CD4-positive, alpha-beta T cell (primary cell): ENCODE data around the gene SASH1. TPM values are rescaled to one million over a fixed set of nuclear protein-coding genes. Genes with fewer than 3 reads are reported as not detected.

Experiments used
- ATAC-seq: fragments of 200-7000 bp; cut with Tn5 transposase; one replicate; pipeline ENCODE4 v1.10.0; 2022; ENCODE audit warnings: mild to moderate bottlenecking; ENCODE audit not compliant: poor library complexity
- CTCF ChIA-PET: fragments of 350-600 bp; sonication (Branson Sonifier 250); formaldehyde crosslinking; loops from one replicate; lab custom pipeline; 2021; ENCODE audit warnings: antibody characterized with exemption, inconsistent platforms; lab: Charles Lee
- POLR2A ChIA-PET: fragments of 350-600 bp; sonication (Branson Sonifier 250); formaldehyde crosslinking; loops from one replicate; lab custom pipeline; 2021; ENCODE audit warnings: antibody characterized with exemption, inconsistent platforms; lab: Charles Lee
- DNase-seq, 14 experiments: peaks; one replicate each; pipeline ENCODE4 v3.0.0-alpha.2; 2013 to 2020; ENCODE audit warnings: mixed read lengths in 2 of 14
- H3K27ac ChIP-seq, 2 donors: one replicate each; pipeline versions ENCODE4 v1.5.1 to v1.7.0; 2013; ENCODE audit warnings: low read length in 2 of 2, low read depth in 1 of 2, mild to moderate bottlenecking in 1 of 2
- H3K27me3 ChIP-seq, 2 experiments: 1 replicate in 1 of 2; 2 replicates in 1 of 2; pipeline versions ENCODE4 v1.6.1 to v1.7.0; 2013; ENCODE audit warnings: low read length in 2 of 2, control low read depth in 1 of 2, mild to moderate bottlenecking in 1 of 2, moderate library complexity in 1 of 2; ENCODE audit not compliant: insufficient read depth in 2 of 2, control insufficient read depth in 1 of 2
- H3K36me3 ChIP-seq: one replicate; pipeline ENCODE4 v1.6.1; 2013; ENCODE audit warnings: low read length, control low read depth; ENCODE audit not compliant: insufficient read depth
- H3K4me1 ChIP-seq: one replicate; pipeline ENCODE4 v1.6.1; 2013; ENCODE audit warnings: low read length, control low read depth; ENCODE audit not compliant: insufficient read depth
- H3K4me3 ChIP-seq: one replicate; pipeline ENCODE4 v1.5.1; 2013; ENCODE audit warnings: mild to moderate bottlenecking, low read length, moderate library complexity
- H3K9me3 ChIP-seq, 2 experiments: 1 replicate in 1 of 2; 2 replicates in 1 of 2; pipeline versions ENCODE4 v1.6.1 to v1.7.0; 2013; ENCODE audit warnings: low read length in 2 of 2, mild to moderate bottlenecking in 2 of 2, control low read depth in 1 of 2, moderate library complexity in 1 of 2; ENCODE audit not compliant: control insufficient read depth in 1 of 2, insufficient read depth in 1 of 2
- H3K27ac Mint-ChIP-seq: one replicate; pipeline ENCODE4 v1.8.0; 2020; ENCODE audit warnings: mixed read lengths
- H3K27me3 Mint-ChIP-seq: one replicate; pipeline ENCODE4 v1.8.0; 2021; ENCODE audit warnings: mixed read lengths
- H3K36me3 Mint-ChIP-seq: one replicate; pipeline ENCODE4 v1.8.0; 2021; ENCODE audit warnings: low read depth, mixed read lengths
- H3K4me1 Mint-ChIP-seq: one replicate; pipeline ENCODE4 v1.8.0; 2021; ENCODE audit warnings: low read depth, mixed read lengths
- H3K4me3 Mint-ChIP-seq: one replicate; pipeline ENCODE4 v1.8.0; 2020; ENCODE audit warnings: mild to moderate bottlenecking, mixed read lengths
- H3K9me3 Mint-ChIP-seq: one replicate; pipeline ENCODE4 v1.8.0; 2020; ENCODE audit warnings: mixed read lengths
- intact Hi-C, 2 experiments: fragments of 100-400 bp; cut with DNase I in 1 of 2; cut with micrococcal nuclease in 1 of 2; formaldehyde crosslinking; loops; one replicate each; pipeline versions ENCODE4 v1.15.1 to v1.9.0; 2023 to 2025; cut with DNase I, micrococcal nuclease
- total RNA-seq, 174 experiments: library from RNA in 2 of 174; stranded (reverse) in 2 of 174; gene quantifications; one replicate each; pipeline ENCODE4 v1.2.3 and lab custom pipeline; 2021 to 2026
- TF ChIP-seq, protein P1 (sequence below): fragments of 200-600 bp; IDR thresholded peaks from one replicate; pipeline ENCODE4 v1.8.0; 2022; ENCODE audit warnings: antibody characterized with exemption, mild to moderate bottlenecking

The SASH1 gene
- total RNA-seq, 2 experiments from 2014 or later = 0.58 to 0.75 TPM

DNA sequence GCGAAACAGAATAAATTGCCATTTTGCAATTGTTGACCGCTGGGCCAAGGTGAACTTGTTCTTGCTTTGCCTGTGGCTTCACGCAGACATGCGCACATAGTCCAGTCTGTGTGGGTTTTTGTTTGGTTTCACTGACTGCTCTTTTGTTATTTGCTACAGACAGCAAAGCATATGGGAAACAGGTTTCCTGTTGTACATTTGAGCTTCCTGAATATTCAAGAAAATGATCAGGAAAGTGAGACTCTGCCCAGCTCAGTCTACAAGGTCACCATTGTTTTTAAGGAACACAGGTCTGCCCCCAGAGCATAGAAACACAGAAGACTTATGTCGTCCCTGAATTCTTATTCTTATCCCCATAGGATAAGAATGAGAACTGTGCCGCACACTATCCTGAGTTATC is 55.6 kb downstream of the SASH1 start:
- H3K27me3 ChIP-seq = peaks cover 0 to 5% of the 10 kb centered on the region in 2 experiments
- Mint-ChIP-seq H3K27me3 (peaks cover 18% of the 10 kb centered on the region), H3K4me1 (no peaks in the 10 kb centered on the region), H3K27ac (no peak overlapping the region), H3K4me3 (no peak overlapping the region), H3K36me3 (no peaks in the 10 kb centered on the region), H3K9me3 (no peaks in the 10 kb centered on the region)
- H3K27ac ChIP-seq = no peak overlapping the region
- DNase-seq (no peak), ATAC-seq (no peak)
- no peaks in the 10 kb centered on the region for H3K4me1 ChIP-seq
- ChIA-PET CTCF (no interaction called here), POLR2A (no interaction called here)
- intact Hi-C loops = no loop called here
- no peaks in the 10 kb centered on the region for H3K9me3 ChIP-seq
- H3K4me3 ChIP-seq = no peak overlapping the region
- no peaks in the 10 kb centered on the region for H3K36me3 ChIP-seq
- TF ChIP-seq, protein P1, sequence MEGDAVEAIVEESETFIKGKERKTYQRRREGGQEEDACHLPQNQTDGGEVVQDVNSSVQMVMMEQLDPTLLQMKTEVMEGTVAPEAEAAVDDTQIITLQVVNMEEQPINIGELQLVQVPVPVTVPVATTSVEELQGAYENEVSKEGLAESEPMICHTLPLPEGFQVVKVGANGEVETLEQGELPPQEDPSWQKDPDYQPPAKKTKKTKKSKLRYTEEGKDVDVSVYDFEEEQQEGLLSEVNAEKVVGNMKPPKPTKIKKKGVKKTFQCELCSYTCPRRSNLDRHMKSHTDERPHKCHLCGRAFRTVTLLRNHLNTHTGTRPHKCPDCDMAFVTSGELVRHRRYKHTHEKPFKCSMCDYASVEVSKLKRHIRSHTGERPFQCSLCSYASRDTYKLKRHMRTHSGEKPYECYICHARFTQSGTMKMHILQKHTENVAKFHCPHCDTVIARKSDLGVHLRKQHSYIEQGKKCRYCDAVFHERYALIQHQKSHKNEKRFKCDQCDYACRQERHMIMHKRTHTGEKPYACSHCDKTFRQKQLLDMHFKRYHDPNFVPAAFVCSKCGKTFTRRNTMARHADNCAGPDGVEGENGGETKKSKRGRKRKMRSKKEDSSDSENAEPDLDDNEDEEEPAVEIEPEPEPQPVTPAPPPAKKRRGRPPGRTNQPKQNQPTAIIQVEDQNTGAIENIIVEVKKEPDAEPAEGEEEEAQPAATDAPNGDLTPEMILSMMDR = no peak

DNA sequence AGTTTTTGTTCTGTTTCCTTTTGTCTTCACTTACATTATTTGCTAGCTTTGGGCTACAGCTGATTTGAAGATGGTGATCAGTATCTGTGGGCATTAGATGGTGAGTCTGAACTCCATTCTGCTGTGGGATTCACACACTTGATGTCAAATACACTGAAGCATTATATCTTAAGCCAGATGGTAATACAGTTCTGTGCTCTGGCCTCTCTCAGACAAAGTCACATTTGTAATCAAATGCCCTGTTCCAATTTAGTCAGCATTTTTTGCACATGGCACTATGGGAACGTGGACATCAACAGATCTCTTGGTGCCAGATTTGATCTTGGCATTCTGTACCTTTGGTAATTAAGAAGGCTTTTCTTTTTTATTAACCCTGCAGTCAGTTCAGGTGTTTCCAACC is 56.0 kb downstream of the SASH1 start:
- DNase-seq (no peak), ATAC-seq (no peak)
- Histone ChIP-seq H3K27me3 (peaks cover 0 to 5% of the 10 kb centered on the region in 2 experiments), H3K9me3 (no peaks in the 10 kb centered on the region), H3K4me1 (no peaks in the 10 kb centered on the region), H3K4me3 (no peak overlapping the region), H3K27ac (no peak overlapping the region), H3K36me3 (no peaks in the 10 kb centered on the region)
- Mint-ChIP-seq H3K4me3 (no peak overlapping the region), H3K36me3 (no peaks in the 10 kb centered on the region), H3K27ac (no peak overlapping the region), H3K4me1 (no peaks in the 10 kb centered on the region), H3K27me3 (peaks cover 18% of the 10 kb centered on the region), H3K9me3 (no peaks in the 10 kb centered on the region)
- ChIA-PET CTCF (no interaction called here), POLR2A (no interaction called here)
- intact Hi-C loops = no loop called here
- TF ChIP-seq, protein P1 = no peak

DNA sequence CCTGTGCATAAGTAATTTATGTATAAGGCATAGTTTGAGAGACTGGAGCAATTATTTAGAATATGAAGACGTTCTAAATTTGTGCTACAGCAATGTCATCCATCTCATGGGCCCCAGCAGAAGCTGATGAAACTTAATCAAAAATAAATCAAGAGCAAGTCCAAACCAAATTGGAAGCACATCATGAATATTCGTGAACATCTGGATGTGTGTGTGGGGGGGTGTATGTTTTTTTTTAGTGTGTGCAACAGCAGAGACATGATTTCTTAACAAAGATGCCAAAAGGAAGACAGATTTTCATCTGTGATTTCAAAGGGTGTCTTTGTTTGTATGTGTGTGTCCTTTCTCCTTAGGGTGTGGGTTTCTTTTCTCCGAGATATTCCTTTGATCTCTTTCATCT is 58.9 kb downstream of the SASH1 start:
- no peaks in the 10 kb centered on the region for H3K4me1 ChIP-seq
- Mint-ChIP-seq H3K4me3 (no peak overlapping the region), H3K36me3 (no peaks in the 10 kb centered on the region), H3K4me1 (no peaks in the 10 kb centered on the region), H3K27ac (no peak overlapping the region), H3K27me3 (peaks cover 16% of the 10 kb centered on the region), H3K9me3 (no peaks in the 10 kb centered on the region)
- no peak overlapping the region for H3K27ac ChIP-seq
- POLR2A ChIA-PET = no interaction called here
- CTCF ChIA-PET = no interaction called here
- intact Hi-C loops = no loop called here
- no peaks in the 10 kb centered on the region for H3K27me3 ChIP-seq
- no peak for ATAC-seq
- no peak for DNase-seq
- TF ChIP-seq, protein P1 = no peak
- H3K4me3 ChIP-seq = no peak overlapping the region
- no peaks in the 10 kb centered on the region for H3K36me3 ChIP-seq
- H3K9me3 ChIP-seq = no peaks in the 10 kb centered on the region
